ENCODE data around the gene RSPO4. TPM values are rescaled to one million over a fixed set of nuclear protein-coding genes. Genes with fewer than 3 reads are reported as not detected.
"Not testable (repeated sequence)": the region's sequence is repeated elsewhere in the genome, so short reads cannot be mapped to it uniquely, and the experiment has no call there.

RSPO4 gene
- under 1 TPM in 1 of 2 donors, not detected in 1; 0.12 TPM for total RNA-seq

DNA sequence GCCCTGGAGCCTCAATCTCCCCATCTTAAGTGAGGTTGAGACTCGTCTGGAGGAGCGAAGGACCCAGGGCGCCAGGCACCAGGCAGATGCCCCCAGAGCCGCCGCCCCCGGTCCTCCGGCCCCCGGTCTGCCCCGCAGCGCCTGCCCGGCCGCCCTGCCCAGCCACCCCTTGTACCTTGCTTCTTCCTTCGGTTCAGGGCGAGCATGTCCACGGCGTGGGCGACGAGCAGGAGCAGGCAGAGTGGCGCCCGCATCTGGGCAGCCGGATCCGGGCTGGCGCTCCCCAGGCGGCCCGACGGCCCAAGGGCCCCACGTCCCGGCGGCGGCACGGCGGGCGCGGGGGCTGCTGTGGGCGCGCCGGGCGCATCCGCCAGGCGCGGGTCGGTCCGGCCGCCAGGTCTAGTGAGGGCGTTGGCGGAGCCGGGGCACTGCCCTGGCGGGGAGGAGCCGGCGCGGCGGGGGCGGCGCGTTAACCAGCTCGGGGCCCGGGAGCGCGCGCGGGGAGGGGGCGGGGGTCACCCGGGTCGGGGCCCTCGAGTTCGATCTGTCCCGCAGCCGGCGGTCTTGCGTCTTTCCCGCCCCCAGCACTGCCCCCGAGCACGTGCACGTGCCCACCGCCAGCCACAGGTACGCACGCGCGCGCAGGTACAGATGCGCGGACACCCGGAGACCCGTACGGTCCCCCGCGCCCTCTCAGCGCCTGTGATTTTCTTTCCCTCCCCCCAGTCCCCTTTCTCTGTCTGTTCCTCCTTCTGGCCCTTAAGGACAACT lies at the start of gene RSPO4:
Gene RSPO4, minus strand, starts transcription at position 401 of the 771 bp plus-strand sequence. Its CDS starts 147 bp downstream, at position 254.
- peaks cover 7% of the 10 kb centered on the region for H3K4me1 Mint-ChIP-seq (ENCODE audit: low read depth)
- peak within 1 kb of the TSS; percentile 64 to 77 for H3K4me3 Mint-ChIP-seq
- ATAC-seq (replicated peaks in 1 of 2), result peak; percentile 47 to 50
- H3K27me3 Mint-ChIP-seq (ENCODE audit: low read depth), result peaks cover 49% of the 10 kb centered on the region
- peak; percentile 15 to 18 for DNase-seq
- no peaks in the 10 kb centered on the region for H3K9me3 Mint-ChIP-seq
- no peak within 1 kb of the TSS for H3K27ac Mint-ChIP-seq
- H3K36me3 Mint-ChIP-seq (ENCODE audit: insufficient read depth in 2 of 2), result no peaks in the 10 kb centered on the region

DNA sequence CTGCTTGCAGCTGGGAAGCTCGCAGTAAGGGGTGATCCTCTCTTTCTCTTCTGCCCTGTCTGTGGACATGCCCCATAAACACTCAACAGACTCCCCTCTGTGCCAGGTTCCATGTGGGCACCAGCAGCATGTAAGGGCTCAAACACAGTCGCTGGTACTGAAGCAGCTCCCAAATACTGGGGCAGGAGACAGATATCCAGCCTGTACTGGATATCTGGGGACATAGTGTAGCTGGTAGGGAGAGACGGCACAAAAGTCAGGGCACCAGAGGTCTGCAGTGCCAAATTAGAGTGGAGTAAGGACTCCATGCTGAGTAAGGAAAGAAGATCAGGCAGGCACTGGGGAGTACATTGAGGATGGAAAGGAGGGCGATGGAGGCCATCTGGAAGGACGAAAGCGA lies 48.3 kb upstream of the RSPO4 start:
- Mint-ChIP-seq H3K4me3 (no peak overlapping the region), H3K36me3 (ENCODE audit: insufficient read depth in 2 of 2) (no peaks in the 10 kb centered on the region), H3K4me1 (ENCODE audit: low read depth) (no peaks in the 10 kb centered on the region), H3K27ac (no peak overlapping the region), H3K9me3 (no peaks in the 10 kb centered on the region), H3K27me3 (ENCODE audit: low read depth) (no peaks in the 10 kb centered on the region)
- no peak for DNase-seq
- no peak for ATAC-seq (replicated peaks in 1 of 2)

DNA sequence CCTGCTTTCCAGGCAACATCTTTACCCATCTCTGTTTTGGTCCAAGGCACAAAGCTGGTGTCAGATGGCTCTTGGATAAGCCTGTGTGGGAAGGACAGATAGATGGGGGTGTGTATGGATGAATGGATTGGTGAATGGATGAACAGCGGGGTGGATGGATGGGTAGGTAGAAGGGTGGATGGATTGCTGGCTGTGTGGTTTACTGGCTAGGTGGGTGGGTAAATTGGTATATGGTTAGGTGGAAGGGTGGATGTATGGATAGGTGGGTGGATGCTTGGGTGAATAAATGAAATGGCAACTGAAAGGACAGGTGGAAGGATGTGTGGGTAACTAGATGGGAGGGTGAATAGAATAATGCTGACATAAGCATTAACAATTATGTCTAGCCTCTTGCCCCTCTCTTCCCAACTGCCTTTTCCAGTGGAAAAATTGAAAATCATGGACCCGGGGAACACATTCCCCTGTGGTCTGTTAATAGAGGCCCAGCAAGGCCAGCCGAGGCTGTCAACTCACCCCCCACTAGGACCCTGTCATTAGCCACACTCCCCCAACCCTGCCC lies 43.8 kb upstream of the RSPO4 start:
- no peaks in the 10 kb centered on the region for H3K4me1 Mint-ChIP-seq (ENCODE audit: low read depth)

DNA sequence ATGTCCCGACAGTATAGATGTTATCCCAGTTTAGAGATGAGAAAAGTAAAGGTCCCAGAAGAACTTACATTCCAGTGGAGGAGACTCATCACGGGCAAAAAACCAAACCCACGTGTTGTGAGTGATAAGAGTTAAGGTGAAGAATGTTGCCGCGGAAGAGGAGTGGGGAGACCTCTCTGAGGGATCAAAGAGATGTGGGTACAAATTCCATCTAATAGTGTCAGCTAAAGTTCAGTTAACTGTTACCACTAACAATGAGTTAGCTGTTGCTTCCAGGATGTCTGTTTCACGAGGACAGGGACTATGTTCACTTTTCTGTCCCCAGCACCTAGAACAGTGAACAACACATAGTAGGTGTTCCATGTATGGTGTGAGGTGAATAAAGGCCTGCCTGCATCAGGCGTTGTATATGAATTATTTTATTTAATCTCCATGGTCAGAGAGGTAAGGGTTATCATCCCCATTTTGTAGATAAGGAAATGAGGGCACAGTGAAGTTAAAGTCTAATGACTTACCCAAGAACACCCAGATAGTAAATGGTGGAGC lies 39.8 kb upstream of the RSPO4 start:
- no peak overlapping the region for H3K27ac Mint-ChIP-seq
- no peak for DNase-seq
- H3K4me1 Mint-ChIP-seq (ENCODE audit: low read depth), result no peaks in the 10 kb centered on the region
- H3K4me3 Mint-ChIP-seq, result no peak overlapping the region
- no peaks in the 10 kb centered on the region for H3K36me3 Mint-ChIP-seq (ENCODE audit: insufficient read depth in 2 of 2)
- no peak for ATAC-seq (replicated peaks in 1 of 2)
- H3K27me3 Mint-ChIP-seq (ENCODE audit: low read depth), result no peaks in the 10 kb centered on the region
- H3K9me3 Mint-ChIP-seq, result no peaks in the 10 kb centered on the region

More for the DNA sequence above, 43.8 kb upstream of the RSPO4 start:
- no peaks in the 10 kb centered on the region for H3K36me3 Mint-ChIP-seq (ENCODE audit: insufficient read depth in 2 of 2)
- H3K4me3 Mint-ChIP-seq, result no peak overlapping the region
- no peaks in the 10 kb centered on the region for H3K9me3 Mint-ChIP-seq
- no peak overlapping the region for H3K27ac Mint-ChIP-seq
- ATAC-seq (replicated peaks in 1 of 2) (no peak), DNase-seq (no peak)
- H3K27me3 Mint-ChIP-seq (ENCODE audit: low read depth), result no peaks in the 10 kb centered on the region

DNA sequence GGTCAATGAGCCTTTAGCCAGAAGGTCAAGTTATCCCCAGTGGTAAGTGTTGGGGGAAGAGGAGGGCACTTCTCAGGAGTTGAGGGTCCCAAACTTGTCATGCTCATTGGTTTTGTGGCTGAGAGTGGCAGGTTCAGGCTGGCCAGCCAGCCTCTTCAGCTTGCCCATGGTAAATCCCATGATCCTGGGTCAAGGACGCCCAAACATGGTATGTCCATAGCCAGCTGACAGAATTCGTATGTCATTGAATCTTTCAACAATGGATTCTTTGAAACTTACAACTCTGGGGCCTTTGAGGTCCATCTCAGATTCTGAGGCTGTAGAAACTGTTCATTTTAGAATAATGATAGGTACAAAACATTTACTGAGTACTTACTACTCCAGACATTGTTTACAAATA lies 36.1 kb upstream of the RSPO4 start:
- Mint-ChIP-seq H3K27ac (no peak overlapping the region), H3K9me3 (no peaks in the 10 kb centered on the region), H3K36me3 (ENCODE audit: insufficient read depth in 2 of 2) (no peaks in the 10 kb centered on the region), H3K4me3 (no peak overlapping the region), H3K4me1 (ENCODE audit: low read depth) (peaks cover 6% of the 10 kb centered on the region), H3K27me3 (ENCODE audit: low read depth) (peaks cover 9% of the 10 kb centered on the region)
- ATAC-seq (replicated peaks in 1 of 2) (no peak), DNase-seq (no peak)

DNA sequence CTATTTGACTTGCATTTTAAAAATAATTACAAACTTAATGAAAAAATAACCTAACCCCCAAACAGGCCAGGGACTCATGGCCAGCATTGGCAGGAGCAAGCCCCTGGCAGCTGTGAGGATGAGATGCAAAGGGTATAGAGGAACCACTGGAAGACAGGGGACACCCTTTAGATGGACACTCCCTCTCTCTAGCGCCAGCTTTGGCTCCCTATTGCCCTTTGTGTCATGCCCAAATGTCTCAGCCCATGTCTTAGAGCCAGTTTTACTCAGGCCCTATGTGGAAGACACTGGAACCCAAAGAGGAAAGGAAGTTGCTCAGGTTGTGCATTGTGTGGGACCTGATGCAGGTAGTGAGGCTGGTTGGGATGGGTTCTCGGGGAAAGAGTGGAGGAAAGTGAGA lies 34.9 kb upstream of the RSPO4 start:
- Mint-ChIP-seq H3K9me3 (no peaks in the 10 kb centered on the region), H3K27ac (no peak overlapping the region), H3K27me3 (ENCODE audit: low read depth) (peaks cover 9% of the 10 kb centered on the region), H3K4me3 (no peak overlapping the region), H3K4me1 (ENCODE audit: low read depth) (peaks cover 8% of the 10 kb centered on the region), H3K36me3 (ENCODE audit: insufficient read depth in 2 of 2) (no peaks in the 10 kb centered on the region)
- ATAC-seq (replicated peaks in 1 of 2), result no peak
- no peak for DNase-seq

DNA sequence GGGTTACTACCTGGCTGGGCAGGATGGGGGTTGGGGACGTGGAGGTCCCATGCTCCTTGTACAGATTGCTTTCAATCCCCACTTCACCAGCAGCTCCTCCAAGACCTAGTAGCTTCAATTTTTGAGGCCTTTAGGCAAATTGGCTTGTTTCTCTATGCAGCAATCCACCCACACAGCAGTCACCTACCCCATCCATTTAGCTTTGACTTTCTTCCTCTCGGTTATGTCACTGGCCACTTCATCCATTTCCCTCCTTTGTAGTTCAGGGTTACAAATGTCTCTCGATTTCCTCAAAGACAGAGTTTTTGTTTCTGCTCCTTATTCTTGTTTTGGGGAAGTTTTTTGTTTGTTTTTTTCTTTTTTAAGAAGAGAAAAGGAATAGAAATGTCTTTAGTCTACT lies 33.4 kb upstream of the RSPO4 start:
- Mint-ChIP-seq H3K4me3 (no peak overlapping the region), H3K36me3 (ENCODE audit: insufficient read depth in 2 of 2) (no peaks in the 10 kb centered on the region), H3K27ac (no peak overlapping the region), H3K9me3 (no peaks in the 10 kb centered on the region), H3K4me1 (ENCODE audit: low read depth) (peaks cover 8% of the 10 kb centered on the region), H3K27me3 (ENCODE audit: low read depth) (peaks cover 9% of the 10 kb centered on the region)
- no peak for DNase-seq
- ATAC-seq (replicated peaks in 1 of 2), result no peak

DNA sequence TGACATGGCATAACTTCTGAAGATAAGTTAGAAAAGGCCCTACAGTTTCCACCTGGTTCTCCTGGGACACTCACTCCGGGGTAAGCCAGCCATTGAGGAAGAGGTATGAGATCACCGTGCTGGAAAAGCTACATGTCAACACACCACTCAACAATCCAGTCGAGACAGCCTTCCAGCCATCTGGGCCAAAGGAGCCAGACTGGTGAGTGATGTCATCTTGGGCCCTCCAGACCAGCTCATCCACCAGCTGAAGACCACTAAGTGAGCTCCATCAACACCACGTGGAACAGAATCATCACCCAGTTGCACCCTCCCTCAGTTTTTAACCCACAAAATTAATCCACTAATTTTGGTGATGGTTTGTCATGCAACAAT lies 32.3 kb upstream of the RSPO4 start:
- no peaks in the 10 kb centered on the region for H3K36me3 Mint-ChIP-seq (ENCODE audit: insufficient read depth in 2 of 2)
- peaks cover 8% of the 10 kb centered on the region for H3K4me1 Mint-ChIP-seq (ENCODE audit: low read depth)
- ATAC-seq (replicated peaks in 1 of 2) (no peak), DNase-seq (no peak)
- no peaks in the 10 kb centered on the region for H3K9me3 Mint-ChIP-seq
- H3K27me3 Mint-ChIP-seq (ENCODE audit: low read depth), result peaks cover 9% of the 10 kb centered on the region
- H3K4me3 Mint-ChIP-seq, result no peak overlapping the region
- H3K27ac Mint-ChIP-seq, result no peak overlapping the region

DNA sequence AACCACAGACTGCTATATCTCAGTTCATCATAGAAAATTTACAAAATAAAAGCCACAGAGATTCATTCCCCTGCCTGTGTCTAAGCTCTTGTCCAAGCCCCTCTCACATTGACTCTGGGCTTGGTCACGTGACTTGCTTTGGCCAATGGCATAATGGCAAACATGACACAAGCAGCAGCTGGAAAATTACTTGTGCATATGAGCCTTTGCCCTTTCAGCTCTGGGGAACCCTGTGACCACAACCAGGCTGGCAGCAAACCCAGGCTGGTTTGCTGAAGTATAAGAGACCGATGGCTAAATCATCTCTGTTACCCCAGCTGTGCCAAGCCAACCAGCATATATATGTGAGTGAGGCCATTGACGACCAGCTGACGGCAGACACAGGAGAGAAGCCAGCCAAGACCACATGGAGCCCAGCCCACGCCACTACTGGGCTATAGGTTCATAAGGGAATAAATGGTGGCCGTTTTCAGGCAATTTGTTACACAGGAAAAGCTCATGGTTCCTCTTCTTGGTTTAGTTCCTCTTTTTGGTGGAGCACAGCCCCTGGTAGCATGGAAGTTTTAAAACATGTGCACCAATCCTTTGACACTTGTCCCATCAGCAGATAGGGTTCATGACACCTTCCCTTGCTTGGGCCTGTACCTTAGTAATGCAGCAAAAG lies 31.8 kb upstream of the RSPO4 start:
- ATAC-seq (replicated peaks in 1 of 2) (peak; percentile 44 to 51), DNase-seq (peak; percentile 4 to 25)
- Mint-ChIP-seq H3K9me3 (no peaks in the 10 kb centered on the region), H3K36me3 (ENCODE audit: insufficient read depth in 2 of 2) (no peaks in the 10 kb centered on the region), H3K4me1 (ENCODE audit: low read depth) (peaks cover 8% of the 10 kb centered on the region), H3K27ac (no peak overlapping the region), H3K4me3 (no peak overlapping the region), H3K27me3 (ENCODE audit: low read depth) (peaks cover 9% of the 10 kb centered on the region)

DNA sequence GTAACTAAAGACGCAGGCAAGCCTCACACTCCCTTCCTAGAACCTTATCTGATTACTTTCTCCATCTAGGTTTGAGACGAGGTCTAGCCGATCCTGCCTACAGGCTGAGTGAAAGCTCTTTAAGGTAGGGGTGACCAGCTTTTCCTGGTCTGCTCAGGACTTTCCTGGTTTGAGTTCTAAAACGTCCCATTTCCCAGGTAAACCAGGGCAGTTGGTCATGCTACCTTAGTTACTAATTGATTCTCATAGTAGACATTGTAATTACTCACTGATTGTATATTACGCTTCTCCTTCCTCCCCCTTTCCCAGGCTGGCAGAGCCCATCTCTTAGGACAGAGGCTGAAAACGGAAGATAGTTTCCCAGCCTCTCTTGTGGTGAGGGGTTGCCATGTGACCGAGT lies 27.9 kb upstream of the RSPO4 start:
- no peak for DNase-seq
- Mint-ChIP-seq H3K27ac (no peak overlapping the region), H3K9me3 (no peaks in the 10 kb centered on the region), H3K4me3 (no peak overlapping the region), H3K27me3 (ENCODE audit: low read depth) (peaks cover 1% of the 10 kb centered on the region), H3K4me1 (ENCODE audit: low read depth) (peaks cover 13% of the 10 kb centered on the region), H3K36me3 (ENCODE audit: insufficient read depth in 2 of 2) (no peaks in the 10 kb centered on the region)
- no peak for ATAC-seq (replicated peaks in 1 of 2)

DNA sequence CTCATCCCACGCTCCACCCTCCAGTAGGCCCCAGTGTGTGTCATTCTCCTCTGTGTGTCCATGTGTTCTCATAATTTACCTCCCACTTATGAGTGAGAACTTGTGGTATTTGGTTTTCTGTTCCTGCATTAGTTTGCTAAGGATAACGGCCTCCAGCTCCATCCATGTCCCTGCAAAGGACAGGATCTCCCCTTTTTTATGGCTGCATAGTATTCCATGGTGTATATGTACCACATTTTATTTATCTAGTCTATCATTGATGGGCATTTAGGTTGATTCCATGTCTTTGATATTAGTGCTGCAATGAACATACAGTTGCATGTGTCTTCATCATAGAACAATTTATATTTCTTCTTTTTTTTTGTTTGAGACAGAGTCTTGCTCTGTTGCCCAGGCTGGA lies 24.1 kb upstream of the RSPO4 start:
- not testable (repeated sequence) for H3K27ac Mint-ChIP-seq; ATAC-seq (replicated peaks in 1 of 2); H3K36me3 Mint-ChIP-seq (ENCODE audit: insufficient read depth in 2 of 2); H3K4me3 Mint-ChIP-seq; H3K27me3 Mint-ChIP-seq (ENCODE audit: low read depth); H3K4me1 Mint-ChIP-seq (ENCODE audit: low read depth); DNase-seq; H3K9me3 Mint-ChIP-seq

DNA sequence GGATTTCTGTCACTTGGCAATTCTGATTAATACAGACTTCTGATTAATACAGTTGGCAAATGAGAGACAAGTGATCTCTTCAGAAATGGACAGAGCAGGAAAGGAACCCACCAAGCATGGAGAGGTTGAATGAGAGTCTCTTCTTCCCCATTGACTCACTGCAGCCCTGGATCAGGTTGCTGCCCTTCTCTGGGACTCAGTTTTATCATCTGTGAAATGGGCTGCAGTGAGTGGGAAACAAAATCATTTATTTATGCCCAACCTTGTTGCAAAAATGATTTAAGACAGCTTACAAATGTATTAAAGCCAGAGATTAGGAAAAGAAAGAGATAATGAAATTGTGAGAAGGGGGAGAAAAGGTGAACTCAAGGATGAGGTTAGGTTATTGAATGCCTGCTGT lies 20.8 kb upstream of the RSPO4 start:
- ATAC-seq (replicated peaks in 1 of 2) (no peak), DNase-seq (no peak)
- Mint-ChIP-seq H3K4me3 (no peak overlapping the region), H3K36me3 (ENCODE audit: insufficient read depth in 2 of 2) (no peaks in the 10 kb centered on the region), H3K4me1 (ENCODE audit: low read depth) (no peaks in the 10 kb centered on the region), H3K27ac (no peak overlapping the region), H3K27me3 (ENCODE audit: low read depth) (no peaks in the 10 kb centered on the region), H3K9me3 (no peaks in the 10 kb centered on the region)

DNA sequence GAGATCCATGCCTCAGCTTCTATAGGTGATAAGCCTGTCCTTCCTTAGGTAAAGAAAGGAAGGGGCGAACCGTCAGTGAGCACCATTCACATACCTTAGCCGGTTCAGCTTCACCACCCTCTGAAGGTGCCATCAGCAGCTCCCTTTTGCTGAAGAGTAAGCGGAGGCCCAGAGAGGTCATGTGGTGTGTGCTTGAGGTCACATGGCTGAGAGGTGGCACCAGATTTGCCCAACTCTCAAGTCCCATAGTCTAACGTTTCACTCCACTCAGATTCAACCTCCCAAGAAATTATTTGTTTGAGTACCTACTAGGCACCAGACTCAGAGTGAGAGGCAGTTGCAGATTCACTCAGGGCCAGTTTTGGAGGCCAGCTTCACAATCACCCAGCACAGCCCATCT lies 18.5 kb upstream of the RSPO4 start:
- H3K36me3 Mint-ChIP-seq (ENCODE audit: insufficient read depth in 2 of 2), result no peaks in the 10 kb centered on the region
- no peaks in the 10 kb centered on the region for H3K9me3 Mint-ChIP-seq
- no peak for ATAC-seq (replicated peaks in 1 of 2)
- H3K4me3 Mint-ChIP-seq, result no peak overlapping the region
- DNase-seq, result no peak
- H3K27me3 Mint-ChIP-seq (ENCODE audit: low read depth), result no peaks in the 10 kb centered on the region
- no peaks in the 10 kb centered on the region for H3K4me1 Mint-ChIP-seq (ENCODE audit: low read depth)
- no peak overlapping the region for H3K27ac Mint-ChIP-seq
